Keratinocyte (primary cell): ENCODE data around the gene ZBTB45.

ENCODE experiments used
- EZH2 ChIP-seq: IDR thresholded peaks from one replicate; pipeline ENCODE4 v1.6.1; 2012; ENCODE audit warnings: inconsistent platforms, mild to moderate bottlenecking, low read length, moderate library complexity
- TF ChIP-seq, protein P1 (sequence below), 3 experiments: IDR thresholded peaks in 1 of 3; conservative IDR thresholded peaks in 1 of 3; optimal IDR thresholded peaks in 1 of 3; 2 replicates in 2 of 3; 3 replicates in 1 of 3; pipeline versions ENCODE3 to v1.5.1; 2011; ENCODE audit warnings: low read length in 3 of 3, mild to moderate bottlenecking in 3 of 3, moderate library complexity in 2 of 3, control low read depth in 1 of 3, inconsistent platforms in 1 of 3; ENCODE audit not compliant: insufficient read depth in 2 of 3; ENCODE audit errors: extremely low read depth in 1 of 3

DNA sequence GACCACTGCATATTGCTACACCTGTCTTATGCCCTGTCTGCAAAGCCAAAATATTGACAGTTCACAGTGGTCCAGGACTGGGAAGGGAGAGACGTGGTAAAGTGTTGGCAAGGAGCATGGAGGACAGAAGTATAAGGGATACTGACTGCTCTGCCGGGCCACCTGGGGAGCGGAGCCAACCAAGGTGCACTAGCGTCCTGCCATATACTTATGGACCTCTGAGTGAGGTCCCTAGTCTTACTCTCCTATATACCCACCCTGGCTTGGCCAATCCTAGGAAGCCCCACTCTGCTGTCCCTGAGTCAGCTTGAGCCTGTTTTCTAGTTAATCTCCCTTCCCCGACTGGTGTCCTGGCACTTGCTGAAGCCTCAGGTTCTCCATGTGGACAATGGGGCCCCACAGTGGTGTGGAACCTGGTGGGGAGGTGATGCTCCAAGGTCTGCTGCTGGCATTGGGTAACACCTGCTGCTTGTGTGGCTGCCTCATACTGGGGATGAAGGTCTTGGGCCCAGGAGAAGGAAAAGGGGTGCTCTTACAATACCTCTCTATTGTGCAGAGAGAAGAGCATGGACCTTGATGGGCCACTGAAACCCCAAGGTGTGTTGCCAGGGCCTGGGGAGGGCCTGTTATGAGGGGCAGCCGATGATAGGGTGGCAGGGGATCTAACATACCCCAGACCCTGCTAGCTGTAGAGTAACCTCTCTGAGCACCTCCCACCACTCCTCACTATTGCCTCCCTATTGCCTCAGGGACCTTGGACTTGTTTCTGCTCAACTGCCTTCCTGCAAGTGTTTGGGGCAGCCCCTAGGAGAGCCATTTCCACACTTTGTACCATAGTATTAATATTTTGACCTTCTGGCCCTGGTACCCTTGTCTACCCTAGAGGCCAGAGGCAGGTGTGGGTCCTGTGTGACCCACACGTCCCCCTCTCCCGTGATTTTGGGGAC is 17.5 kb upstream of the ZBTB45 start:
- TF ChIP-seq, protein P1, sequence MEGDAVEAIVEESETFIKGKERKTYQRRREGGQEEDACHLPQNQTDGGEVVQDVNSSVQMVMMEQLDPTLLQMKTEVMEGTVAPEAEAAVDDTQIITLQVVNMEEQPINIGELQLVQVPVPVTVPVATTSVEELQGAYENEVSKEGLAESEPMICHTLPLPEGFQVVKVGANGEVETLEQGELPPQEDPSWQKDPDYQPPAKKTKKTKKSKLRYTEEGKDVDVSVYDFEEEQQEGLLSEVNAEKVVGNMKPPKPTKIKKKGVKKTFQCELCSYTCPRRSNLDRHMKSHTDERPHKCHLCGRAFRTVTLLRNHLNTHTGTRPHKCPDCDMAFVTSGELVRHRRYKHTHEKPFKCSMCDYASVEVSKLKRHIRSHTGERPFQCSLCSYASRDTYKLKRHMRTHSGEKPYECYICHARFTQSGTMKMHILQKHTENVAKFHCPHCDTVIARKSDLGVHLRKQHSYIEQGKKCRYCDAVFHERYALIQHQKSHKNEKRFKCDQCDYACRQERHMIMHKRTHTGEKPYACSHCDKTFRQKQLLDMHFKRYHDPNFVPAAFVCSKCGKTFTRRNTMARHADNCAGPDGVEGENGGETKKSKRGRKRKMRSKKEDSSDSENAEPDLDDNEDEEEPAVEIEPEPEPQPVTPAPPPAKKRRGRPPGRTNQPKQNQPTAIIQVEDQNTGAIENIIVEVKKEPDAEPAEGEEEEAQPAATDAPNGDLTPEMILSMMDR (optimal IDR thresholded peaks at IDR 0.05 in 1 of 3, IDR thresholded peaks at IDR 0.05 in 1 of 3, conservative IDR thresholded peaks at IDR 0.05 in 1 of 3; ENCODE audit: extremely low read depth in 1 of 3, insufficient read depth in 2 of 3, low read length in 3 of 3): no peak
- TF ChIP-seq EZH2: no peak
